HG03095 (cell line): ENCODE results near the gene RAB37.

Experiments used
- ATAC-seq: cut with Tn5 transposase; IDR thresholded peaks from one replicate; pipeline ENCODE4 v1.9.1; 2021; ENCODE audit warnings: moderate library complexity; ENCODE audit not compliant: unreplicated experiment

The RAB37 gene

GRCh38 chr17:74760404-74761105, 23.5 kb downstream of the RAB37 start:
- ATAC-seq = no peak

GRCh38 chr17:74761419-74761818, 24.4 kb downstream of the RAB37 start:
- no peak for ATAC-seq

- no peak for ATAC-seq
These were observed 24.9 kb downstream of the RAB37 start for GRCh38 chr17:74761931-74762330.

- ATAC-seq = no peak
These were observed 26.7 kb downstream of the RAB37 start for GRCh38 chr17:74763565-74764387.

GRCh38 chr17:74764751-74765286, 27.8 kb downstream of the RAB37 start:
- no peak for ATAC-seq

DNA sequence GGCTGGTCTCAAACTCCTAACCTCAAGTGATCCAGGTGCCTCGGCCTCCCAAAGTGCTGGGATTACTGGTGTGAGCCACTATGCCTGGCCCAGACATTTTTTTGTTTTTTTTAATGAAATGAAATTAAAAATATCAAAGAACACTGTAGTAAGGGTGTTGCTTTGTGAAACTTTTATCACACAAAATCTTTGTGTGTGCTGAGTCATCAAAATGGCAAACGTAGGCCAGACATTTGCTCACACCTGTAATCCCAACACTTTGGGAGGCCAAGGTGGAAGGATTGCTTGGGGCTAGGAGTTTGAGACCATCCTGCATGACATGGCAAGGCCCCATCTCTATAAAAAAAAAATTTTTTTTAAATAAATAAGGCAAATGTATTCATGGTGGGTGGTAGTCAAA, 29.4 kb downstream of the RAB37 start:
- ATAC-seq = no peak

DNA sequence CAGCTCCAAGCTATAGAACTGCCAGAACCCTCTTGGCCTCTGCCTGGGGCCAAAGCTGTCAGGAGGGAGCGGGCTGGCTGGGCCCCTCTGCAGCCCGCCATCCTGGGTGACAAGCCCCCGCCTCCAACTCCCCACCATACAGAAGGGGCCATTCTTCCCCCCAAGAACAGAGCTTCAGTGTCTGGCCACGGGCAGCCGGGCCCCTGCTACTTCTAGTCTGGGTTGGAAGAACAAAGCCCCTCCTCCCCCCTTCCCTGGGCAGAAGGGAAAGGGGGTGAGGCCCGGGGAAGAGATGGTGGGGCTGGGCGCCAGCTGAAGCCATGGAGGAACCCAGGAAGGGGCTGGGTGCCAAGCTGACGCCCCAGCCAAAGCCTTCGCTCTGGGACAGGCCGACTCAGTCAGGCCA, 30.1 kb downstream of the RAB37 start:
- no peak for ATAC-seq

DNA sequence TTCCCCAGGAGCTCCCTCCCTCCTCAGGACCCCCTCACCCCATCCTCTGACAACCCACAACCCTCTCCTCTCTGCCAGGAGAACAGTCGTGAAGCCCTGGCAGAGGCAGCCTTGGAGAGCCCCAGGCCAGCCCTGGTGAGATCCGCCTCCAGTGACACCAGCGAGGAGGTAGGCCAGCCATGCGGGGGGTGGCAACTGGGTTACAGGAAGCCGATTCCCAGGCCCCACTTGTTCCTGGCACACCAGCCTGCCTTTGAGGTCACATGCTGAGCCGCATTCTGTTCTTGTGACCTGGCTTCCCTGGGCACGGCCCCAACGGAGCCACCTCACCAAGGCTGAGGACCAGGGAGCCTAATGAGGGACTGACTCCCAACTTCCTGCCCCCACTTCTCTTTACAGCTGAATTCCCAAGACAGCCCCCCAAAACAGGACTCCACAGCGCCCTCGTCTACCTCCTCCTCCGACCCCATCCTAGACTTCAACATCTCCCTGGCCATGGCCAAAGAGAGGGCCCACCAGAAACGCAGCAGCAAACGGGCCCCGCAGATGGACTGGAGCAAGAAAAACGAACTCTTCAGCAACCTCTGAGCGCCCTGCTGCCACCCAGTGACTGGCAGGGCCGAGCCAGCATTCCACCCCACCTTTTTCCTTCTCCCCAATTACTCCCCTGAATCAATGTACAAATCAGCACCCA, 31.2 kb downstream of the RAB37 start:
- no peak for ATAC-seq

- ATAC-seq = no peak
These were observed 31.7 kb downstream of the RAB37 start for GRCh38 chr17:74768763-74769114.

GRCh38 chr17:74769266-74769855, 32.3 kb downstream of the RAB37 start:
- no peak for ATAC-seq

DNA sequence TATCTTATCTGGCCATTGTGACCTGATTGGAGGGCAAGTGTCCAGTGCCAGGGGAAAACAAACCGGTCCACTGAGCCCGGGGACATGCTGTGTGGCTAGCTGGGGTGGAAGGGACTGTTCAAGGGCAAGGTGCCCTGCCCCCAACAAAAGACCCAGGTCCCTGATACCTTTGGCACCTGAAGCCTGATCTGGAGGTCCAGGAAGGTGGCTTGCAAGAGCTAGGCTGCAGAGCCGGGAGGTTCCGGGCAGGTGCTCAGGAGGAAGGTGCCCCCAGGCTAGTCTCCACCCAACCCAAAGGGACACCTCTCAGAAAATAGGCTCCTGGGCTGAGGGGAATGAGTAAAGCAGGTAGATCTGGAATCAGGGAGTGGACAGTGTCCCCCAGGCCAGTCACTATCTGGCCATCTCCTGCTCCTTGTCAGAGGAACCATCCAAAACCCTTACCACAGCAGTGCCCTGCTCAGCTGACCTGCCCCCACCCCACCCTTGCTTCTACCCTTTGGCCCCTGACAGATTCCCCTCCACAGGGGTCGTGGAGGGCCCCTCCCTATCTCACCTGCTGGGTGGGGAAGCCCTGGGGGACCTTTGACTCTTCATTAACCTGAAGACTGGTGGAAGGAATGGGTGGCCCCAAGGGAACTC, 32.9 kb downstream of the RAB37 start:
- ATAC-seq = no peak

GRCh38 chr17:74770498-74771318, 33.7 kb downstream of the RAB37 start:
- ATAC-seq = no peak

- ATAC-seq = no peak
These were observed 34.4 kb downstream of the RAB37 start for GRCh38 chr17:74771319-74771914.

DNA sequence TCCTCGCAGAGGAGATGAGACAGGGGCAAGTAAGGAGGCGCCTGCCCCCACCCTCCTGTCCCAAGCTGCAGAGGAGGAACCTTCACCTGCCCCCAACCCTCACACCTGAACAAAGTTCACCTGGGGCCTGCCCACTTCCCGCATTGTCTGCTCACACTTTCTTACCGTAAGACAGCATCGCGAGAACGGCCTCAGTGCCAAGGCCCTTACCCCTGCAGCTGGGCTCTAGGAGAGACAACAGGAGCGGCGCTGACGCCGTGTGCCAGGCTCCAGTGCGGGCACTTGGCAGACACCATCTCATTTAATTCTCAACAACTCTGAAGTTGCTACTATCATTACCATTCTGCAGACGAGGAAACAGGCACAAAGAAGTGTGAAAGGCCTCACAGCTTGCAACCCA, 35.0 kb downstream of the RAB37 start:
- ATAC-seq = no peak

- ATAC-seq = no peak
These were observed 36.4 kb downstream of the RAB37 start for GRCh38 chr17:74773414-74773813.

GRCh38 chr17:74773871-74774286, 36.8 kb downstream of the RAB37 start:
- no peak for ATAC-seq

GRCh38 chr17:74775409-74776043, 38.5 kb downstream of the RAB37 start:
- no peak for ATAC-seq

GRCh38 chr17:74776044-74776962, 39.2 kb downstream of the RAB37 start, which contains the start of gene NAT9:
Gene NAT9 (minus strand): TSS chr17:74776345. CDS start chr17:74775698, 647 bp downstream.
- peak; percentile 57 for ATAC-seq
